DND-41 (cell line): ENCODE data around the gene CALML3.

ENCODE experiments used
- ATAC-seq: fragments of 200-7000 bp; cut with Tn5 transposase; 3 replicates; pipeline ENCODE4 v1.9.1; 2021; ENCODE audit warnings: low read depth; ENCODE audit not compliant: insufficient read depth
- DNase-seq: peaks from one replicate; pipeline ENCODE4 v3.0.0-alpha.2; 2020
- H2AFZ ChIP-seq: 2 replicates; pipeline ENCODE4 v1.6.0; 2012; ENCODE audit warnings: low read depth, low read length
- H3K27ac ChIP-seq: 2 replicates; pipeline ENCODE4 v1.5.1; 2012; ENCODE audit warnings: low read length, inconsistent platforms
- H3K27me3 ChIP-seq: fragments of 200-600 bp; sonication (generic); 2 replicates; pipeline ENCODE4 v1.6.0; 2012; ENCODE audit warnings: low read length, mild to moderate bottlenecking, inconsistent platforms; ENCODE audit not compliant: insufficient read depth, poor library complexity
- H3K36me3 ChIP-seq: 2 replicates; pipeline ENCODE4 v1.5.1; 2012; ENCODE audit warnings: low read length, inconsistent platforms; ENCODE audit not compliant: insufficient read depth
- H3K4me1 ChIP-seq: 2 replicates; pipeline ENCODE4 v1.5.1; 2012; ENCODE audit warnings: mild to moderate bottlenecking, low read length; ENCODE audit not compliant: insufficient read depth
- H3K4me2 ChIP-seq: 2 replicates; pipeline ENCODE4 v1.6.0; 2012; ENCODE audit warnings: mild to moderate bottlenecking, moderate library complexity, low read length, inconsistent platforms; ENCODE audit not compliant: insufficient read depth
- H3K4me3 ChIP-seq, 2 experiments: fragments of 200-600 bp in 1 of 2; shearing (Covaris generic) in 1 of 2; 2 replicates each; pipeline ENCODE4 v1.5.1; 2012 to 2016; ENCODE audit warnings: inconsistent platforms in 2 of 2, low read length in 2 of 2, mild to moderate bottlenecking in 2 of 2, low read depth in 1 of 2, moderate library complexity in 1 of 2
- H3K79me2 ChIP-seq: 2 replicates; pipeline ENCODE4 v1.6.0; 2012; ENCODE audit warnings: low read length, inconsistent platforms; ENCODE audit not compliant: insufficient read depth
- H3K9ac ChIP-seq: 2 replicates; pipeline ENCODE4 v1.6.0; 2012; ENCODE audit warnings: low read depth, mild to moderate bottlenecking, inconsistent platforms, low read length, moderate library complexity
- H3K9me3 ChIP-seq: 2 replicates; pipeline ENCODE4 v1.5.1; 2012; ENCODE audit warnings: low read length, moderate library complexity, mild to moderate bottlenecking, inconsistent platforms; ENCODE audit not compliant: insufficient read depth, severe bottlenecking
- H4K20me1 ChIP-seq: 2 replicates; pipeline ENCODE4 v1.6.0; 2012; ENCODE audit warnings: low read length; ENCODE audit not compliant: insufficient read depth
- CTCF ChIP-seq: IDR thresholded peaks from 2 replicates; pipeline ENCODE4 v1.5.1; 2012; ENCODE audit warnings: borderline replicate concordance, low read length, moderate library complexity, mild to moderate bottlenecking; ENCODE audit not compliant: poor library complexity, severe bottlenecking; ENCODE audit errors: extremely low read depth
- EZH2 ChIP-seq: IDR thresholded peaks from 3 replicates; pipeline ENCODE4 v1.6.1; 2012; ENCODE audit warnings: borderline replicate concordance, low read depth, mild to moderate bottlenecking, moderate library complexity, low read length, inconsistent platforms; ENCODE audit not compliant: severe bottlenecking

The CALML3 gene

DNA sequence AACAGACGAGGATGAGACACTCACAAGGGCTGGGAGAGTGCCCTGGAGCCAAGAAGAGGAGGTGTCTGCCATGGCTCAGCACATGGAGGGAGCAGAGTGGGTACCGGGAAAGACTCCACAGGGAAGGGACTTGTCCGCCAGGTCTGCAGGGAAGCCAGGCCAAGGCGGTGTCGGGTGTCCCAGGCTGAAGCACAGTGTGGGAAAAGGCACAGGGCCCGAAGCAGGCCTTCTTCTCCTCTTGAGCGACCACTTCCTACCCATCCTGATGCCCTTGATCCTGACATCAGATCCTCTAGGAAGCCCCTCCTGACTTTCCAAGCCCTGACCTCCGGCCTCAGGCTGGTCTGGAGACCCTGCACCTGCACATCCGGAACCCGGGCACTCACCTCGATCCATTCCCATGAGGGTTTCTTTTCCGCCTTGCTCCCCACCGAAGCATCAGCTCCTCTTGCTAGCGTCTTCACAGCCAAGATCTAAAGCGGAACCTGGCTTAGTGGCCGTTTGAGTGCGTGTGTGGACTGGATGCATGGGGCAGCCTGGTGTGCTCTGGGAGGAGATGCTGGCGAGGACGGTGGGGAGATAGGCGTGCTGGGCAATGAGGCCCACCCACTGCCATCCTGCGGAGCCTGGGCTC lies 8.5 kb downstream of the CALML3 start:
- no peak overlapping the region for H3K4me3 ChIP-seq
- DNase-seq, result no peak
- no peaks in the 10 kb centered on the region for H3K36me3 ChIP-seq
- ATAC-seq, result no peak
- TF ChIP-seq EZH2, result no peak
- no peak for TF ChIP-seq CTCF
- H4K20me1 ChIP-seq, result 0 out of 2 replicates have a peak, but pooled peaks cover 2% of the 10 kb centered on the region
- H3K9ac ChIP-seq, result no peak overlapping the region
- no peak overlapping the region for H3K27ac ChIP-seq
- H3K27me3 ChIP-seq, result peaks cover 7% of the 10 kb centered on the region
- H2AFZ ChIP-seq, result no peak overlapping the region
- H3K9me3 ChIP-seq, result no peaks in the 10 kb centered on the region
- H3K79me2 ChIP-seq, result no peaks in the 10 kb centered on the region
- H3K4me1 ChIP-seq, result no peaks in the 10 kb centered on the region
- H3K4me2 ChIP-seq, result no peak overlapping the region

DNA sequence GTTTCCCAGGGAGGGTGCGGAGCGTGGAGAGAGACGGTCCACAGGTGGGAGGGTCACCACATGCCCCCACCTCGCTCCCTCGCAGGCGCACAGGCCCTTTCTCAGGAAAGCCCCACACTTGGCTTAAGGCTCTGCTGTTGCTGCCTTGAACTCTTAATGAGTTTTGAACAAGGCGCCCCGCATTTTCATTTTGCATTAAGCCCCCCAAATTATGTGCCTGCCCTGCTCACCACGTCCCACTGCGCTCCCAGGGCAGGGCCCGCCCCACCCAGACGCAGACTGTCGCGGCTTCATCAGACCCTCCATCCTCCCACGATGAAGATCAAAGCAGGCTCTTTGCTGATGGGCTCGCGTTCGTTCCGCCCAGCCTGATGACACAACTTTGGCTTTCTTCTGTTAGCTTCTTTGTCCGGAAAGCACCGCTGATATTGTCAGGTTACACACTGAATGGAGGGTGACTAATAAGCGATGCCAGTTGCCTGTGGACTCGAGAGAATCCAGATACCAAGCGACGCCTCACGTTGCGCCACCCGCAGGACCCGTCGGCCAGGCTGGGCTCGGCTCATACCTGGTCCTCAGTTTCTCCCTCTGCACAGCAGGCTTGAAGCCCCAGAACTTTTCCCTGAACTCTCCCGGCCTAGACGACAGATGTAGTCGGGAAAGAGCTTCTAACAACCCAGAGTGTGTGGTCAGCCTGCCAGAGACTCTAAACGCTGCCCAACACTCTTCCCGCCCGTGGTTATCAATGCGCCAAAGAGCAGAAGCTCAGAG lies 9.5 kb downstream of the CALML3 start:
- Histone ChIP-seq H3K9me3 (no peaks in the 10 kb centered on the region), H3K27me3 (peaks cover 15% of the 10 kb centered on the region), H3K4me3 (no peak overlapping the region), H3K4me2 (no peak overlapping the region), H3K9ac (no peak overlapping the region), H3K4me1 (no peaks in the 10 kb centered on the region), H3K36me3 (no peaks in the 10 kb centered on the region), H4K20me1 (0 out of 2 replicates have a peak, but pooled peaks cover 2% of the 10 kb centered on the region), H3K79me2 (no peaks in the 10 kb centered on the region), H3K27ac (no peak overlapping the region), H2AFZ (no peak overlapping the region)
- TF ChIP-seq EZH2, result no peak
- no peak for TF ChIP-seq CTCF
- DNase-seq, result no peak
- no peak for ATAC-seq

- H4K20me1 ChIP-seq, result 0 out of 2 replicates have a peak, but pooled peaks cover 2% of the 10 kb centered on the region
- H3K79me2 ChIP-seq, result no peaks in the 10 kb centered on the region
- no peak overlapping the region for H3K27ac ChIP-seq
- H3K9me3 ChIP-seq, result no peaks in the 10 kb centered on the region
- no peak overlapping the region for H2AFZ ChIP-seq
- peaks cover 15% of the 10 kb centered on the region for H3K27me3 ChIP-seq
- DNase-seq (no peak), ATAC-seq (no peak)
- H3K4me2 ChIP-seq, result no peak overlapping the region
- H3K9ac ChIP-seq, result no peak overlapping the region
- H3K4me3 ChIP-seq, result no peak overlapping the region
- TF ChIP-seq CTCF, result no peak
- TF ChIP-seq EZH2, result no peak
- H3K4me1 ChIP-seq, result no peaks in the 10 kb centered on the region
- H3K36me3 ChIP-seq, result no peaks in the 10 kb centered on the region
Measured at GRCh38 chr10:5534880-5535856, 10.4 kb downstream of the CALML3 start.
